Measurements from ENCODE around the gene SPECC1. TPM values are rescaled to one million over a fixed set of nuclear protein-coding genes. Genes with fewer than 3 reads are reported as not detected.
"Not testable (repeated sequence)": the region's sequence is repeated elsewhere in the genome, so short reads cannot be mapped to it uniquely, and the experiment has no call there.

Gene SPECC1
- total RNA-seq, 1 donor from 2014 or later = 65.7 TPM

DNA sequence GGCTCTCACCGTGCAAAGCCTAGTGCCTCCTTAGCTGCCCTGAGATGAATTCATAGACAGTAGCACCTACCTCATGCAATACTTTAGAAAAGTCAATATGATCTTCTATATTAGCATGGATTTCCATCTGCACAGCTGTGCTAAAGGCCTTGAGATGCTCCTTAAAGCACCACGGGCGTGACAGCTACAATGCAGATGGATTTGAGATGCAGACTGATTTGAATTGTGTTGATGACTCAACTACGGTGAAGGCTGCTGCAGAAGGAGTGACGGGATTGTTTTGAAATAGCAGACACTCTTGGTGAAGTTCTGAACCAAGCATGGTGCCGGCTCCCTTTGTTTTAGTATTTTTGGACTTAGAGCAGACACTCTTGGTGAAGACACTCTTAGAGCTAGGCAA, 88.2 kb downstream of the SPECC1 start:
- Mint-ChIP-seq H3K9me3 (ENCODE audit: unreplicated experiment) (no peaks in the 10 kb centered on the region), H3K36me3 (ENCODE audit: low read depth, unreplicated experiment) (no peaks in the 10 kb centered on the region), H3K4me1 (ENCODE audit: unreplicated experiment) (no peaks in the 10 kb centered on the region), H3K4me3 (ENCODE audit: unreplicated experiment) (no peak overlapping the region), H3K27ac (ENCODE audit: unreplicated experiment) (no peak overlapping the region), H3K27me3 (ENCODE audit: unreplicated experiment) (peaks cover 3% of the 10 kb centered on the region)
- no peak for DNase-seq (ENCODE audit: low spot score)
- TF ChIP-seq, protein P1, sequence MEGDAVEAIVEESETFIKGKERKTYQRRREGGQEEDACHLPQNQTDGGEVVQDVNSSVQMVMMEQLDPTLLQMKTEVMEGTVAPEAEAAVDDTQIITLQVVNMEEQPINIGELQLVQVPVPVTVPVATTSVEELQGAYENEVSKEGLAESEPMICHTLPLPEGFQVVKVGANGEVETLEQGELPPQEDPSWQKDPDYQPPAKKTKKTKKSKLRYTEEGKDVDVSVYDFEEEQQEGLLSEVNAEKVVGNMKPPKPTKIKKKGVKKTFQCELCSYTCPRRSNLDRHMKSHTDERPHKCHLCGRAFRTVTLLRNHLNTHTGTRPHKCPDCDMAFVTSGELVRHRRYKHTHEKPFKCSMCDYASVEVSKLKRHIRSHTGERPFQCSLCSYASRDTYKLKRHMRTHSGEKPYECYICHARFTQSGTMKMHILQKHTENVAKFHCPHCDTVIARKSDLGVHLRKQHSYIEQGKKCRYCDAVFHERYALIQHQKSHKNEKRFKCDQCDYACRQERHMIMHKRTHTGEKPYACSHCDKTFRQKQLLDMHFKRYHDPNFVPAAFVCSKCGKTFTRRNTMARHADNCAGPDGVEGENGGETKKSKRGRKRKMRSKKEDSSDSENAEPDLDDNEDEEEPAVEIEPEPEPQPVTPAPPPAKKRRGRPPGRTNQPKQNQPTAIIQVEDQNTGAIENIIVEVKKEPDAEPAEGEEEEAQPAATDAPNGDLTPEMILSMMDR (IDR thresholded peaks at IDR 0.05; ENCODE audit: unreplicated experiment) = no peak

- TF ChIP-seq, protein P1 (IDR thresholded peaks at IDR 0.05; ENCODE audit: unreplicated experiment) = no peak
- no peak for DNase-seq (ENCODE audit: low spot score)
These were observed 89.2 kb downstream of the SPECC1 start for GRCh38 chr17:20098314-20098713.

DNA sequence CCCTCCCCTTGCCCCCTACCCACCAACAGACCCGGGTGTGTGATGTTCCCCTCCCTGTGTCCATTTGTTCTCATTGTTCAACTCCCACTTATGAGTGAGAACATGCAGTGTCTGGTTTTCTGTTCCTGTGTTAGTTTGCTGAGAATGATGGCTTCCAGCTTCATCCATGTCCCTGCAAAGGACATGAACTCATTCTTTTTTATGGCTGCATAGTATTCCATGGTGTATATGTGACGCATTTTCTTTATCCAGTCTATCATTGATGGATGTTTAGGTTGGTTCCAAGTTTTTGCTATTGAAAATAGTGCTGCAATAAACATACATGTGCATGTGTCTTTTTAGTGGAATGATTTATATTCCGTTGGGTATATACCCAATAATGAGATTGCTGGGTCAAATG, 91.6 kb downstream of the SPECC1 start:
- not testable (repeated sequence) for H3K27me3 Mint-ChIP-seq (ENCODE audit: unreplicated experiment); H3K4me3 Mint-ChIP-seq (ENCODE audit: unreplicated experiment); H3K9me3 Mint-ChIP-seq (ENCODE audit: unreplicated experiment); H3K27ac Mint-ChIP-seq (ENCODE audit: unreplicated experiment); H3K4me1 Mint-ChIP-seq (ENCODE audit: unreplicated experiment); H3K36me3 Mint-ChIP-seq (ENCODE audit: low read depth, unreplicated experiment); DNase-seq (ENCODE audit: low spot score)

More at GRCh38 chr17:20098314-20098713, 89.2 kb downstream of the SPECC1 start:
- H3K4me3 Mint-ChIP-seq (ENCODE audit: unreplicated experiment) = no peak overlapping the region
- H3K9me3 Mint-ChIP-seq (ENCODE audit: unreplicated experiment) = no peaks in the 10 kb centered on the region
- peaks cover 2% of the 10 kb centered on the region for H3K27me3 Mint-ChIP-seq (ENCODE audit: unreplicated experiment)
- H3K36me3 Mint-ChIP-seq (ENCODE audit: low read depth, unreplicated experiment) = no peaks in the 10 kb centered on the region
- H3K27ac Mint-ChIP-seq (ENCODE audit: unreplicated experiment) = no peak overlapping the region
- no peaks in the 10 kb centered on the region for H3K4me1 Mint-ChIP-seq (ENCODE audit: unreplicated experiment)

DNA sequence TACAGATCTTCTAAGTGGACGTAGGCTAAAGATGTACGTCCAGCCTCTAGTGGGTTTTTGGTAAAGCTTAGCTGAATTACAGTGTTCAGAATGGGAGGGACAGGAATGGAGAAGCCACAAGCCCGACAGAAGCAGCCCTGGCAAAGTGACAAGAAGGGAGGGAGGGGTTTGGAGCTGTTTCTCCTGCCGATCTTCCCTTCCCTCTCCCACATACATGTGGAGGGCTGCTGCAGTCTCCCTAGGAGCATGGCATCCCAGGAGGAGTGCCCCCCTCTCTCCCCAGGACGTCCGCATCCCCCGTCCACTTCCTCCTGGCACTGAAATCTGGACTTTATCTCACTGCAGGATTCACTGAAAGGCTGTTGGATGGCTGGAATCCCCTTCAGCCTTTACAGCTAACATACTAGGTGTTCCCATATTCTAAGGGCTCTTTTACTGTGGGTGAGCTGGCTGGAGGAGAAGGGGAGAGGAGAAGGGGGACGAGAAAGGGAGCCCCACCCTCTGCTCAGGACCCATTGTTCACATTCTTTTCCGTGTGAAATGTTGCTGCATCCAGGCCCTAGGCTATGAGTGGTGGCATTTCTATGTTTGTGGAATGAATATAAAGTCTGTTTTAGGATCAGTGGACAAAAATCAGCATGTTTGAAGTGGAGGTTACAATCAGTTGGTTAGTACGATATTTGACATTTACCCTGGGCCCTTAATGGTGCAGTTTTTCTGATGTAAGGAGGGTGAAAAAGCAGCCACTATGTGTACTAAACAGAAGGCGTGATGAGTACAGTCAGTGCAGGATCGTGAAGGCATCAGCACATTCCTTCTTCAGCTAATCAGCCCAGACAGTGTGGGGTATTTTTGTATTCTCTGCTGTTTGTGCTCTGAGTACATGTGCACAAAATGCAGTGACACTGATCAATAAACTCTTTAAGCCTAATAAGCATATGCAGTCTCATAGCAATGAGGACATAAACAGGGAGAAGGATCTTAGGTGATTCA, 94.6 kb downstream of the SPECC1 start:
- Mint-ChIP-seq H3K9me3 (ENCODE audit: unreplicated experiment) (no peaks in the 10 kb centered on the region), H3K36me3 (ENCODE audit: low read depth, unreplicated experiment) (no peaks in the 10 kb centered on the region), H3K4me3 (ENCODE audit: unreplicated experiment) (no peak overlapping the region), H3K4me1 (ENCODE audit: unreplicated experiment) (no peaks in the 10 kb centered on the region), H3K27ac (ENCODE audit: unreplicated experiment) (no peak overlapping the region), H3K27me3 (ENCODE audit: unreplicated experiment) (peaks cover 3% of the 10 kb centered on the region)
- DNase-seq (ENCODE audit: low spot score) = no peak
- TF ChIP-seq, protein P1 (IDR thresholded peaks at IDR 0.05; ENCODE audit: unreplicated experiment) = no peak

DNA sequence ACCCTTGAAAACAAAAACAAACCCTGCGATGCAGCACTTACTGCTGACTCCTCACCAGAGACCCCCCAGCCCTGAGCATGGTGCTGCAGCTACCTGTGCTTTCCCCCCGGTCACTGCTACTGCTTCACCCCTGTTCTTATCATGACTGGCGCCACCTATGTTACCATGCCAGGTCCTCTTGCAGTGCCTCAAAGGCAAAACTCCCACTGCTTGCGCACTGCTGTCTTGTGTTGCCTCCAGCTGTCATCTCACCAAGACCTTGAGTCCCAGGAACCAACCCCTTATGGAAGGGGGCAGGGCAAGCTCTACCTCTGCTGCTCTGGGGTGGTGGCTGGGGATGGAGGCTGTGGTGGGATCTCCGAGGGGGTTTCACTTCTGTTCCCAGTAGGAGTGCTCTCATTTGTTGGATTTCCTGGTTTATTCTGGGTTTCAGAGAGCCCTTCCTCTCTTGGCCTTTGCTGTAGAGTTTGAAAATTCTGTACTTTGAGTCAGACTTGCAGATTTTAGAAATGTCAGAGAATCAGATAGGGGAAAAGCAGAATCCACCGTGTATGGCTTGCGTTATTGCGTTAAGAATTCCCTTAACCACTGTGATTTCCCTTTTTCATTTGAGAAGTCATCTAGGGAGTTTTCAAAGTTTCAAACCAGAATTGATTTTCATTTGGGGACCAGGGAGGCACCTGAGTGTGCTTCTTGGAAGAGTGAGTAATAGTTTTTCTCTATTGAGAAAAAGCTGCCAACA, 96.6 kb downstream of the SPECC1 start:
- Mint-ChIP-seq H3K36me3 (ENCODE audit: low read depth, unreplicated experiment) (no peaks in the 10 kb centered on the region), H3K4me3 (ENCODE audit: unreplicated experiment) (no peak overlapping the region), H3K27ac (ENCODE audit: unreplicated experiment) (no peak overlapping the region), H3K27me3 (ENCODE audit: unreplicated experiment) (peaks cover 3% of the 10 kb centered on the region), H3K9me3 (ENCODE audit: unreplicated experiment) (no peaks in the 10 kb centered on the region), H3K4me1 (ENCODE audit: unreplicated experiment) (no peaks in the 10 kb centered on the region)
- DNase-seq (ENCODE audit: low spot score) = no peak
- TF ChIP-seq, protein P1 (IDR thresholded peaks at IDR 0.05; ENCODE audit: unreplicated experiment) = no peak

DNA sequence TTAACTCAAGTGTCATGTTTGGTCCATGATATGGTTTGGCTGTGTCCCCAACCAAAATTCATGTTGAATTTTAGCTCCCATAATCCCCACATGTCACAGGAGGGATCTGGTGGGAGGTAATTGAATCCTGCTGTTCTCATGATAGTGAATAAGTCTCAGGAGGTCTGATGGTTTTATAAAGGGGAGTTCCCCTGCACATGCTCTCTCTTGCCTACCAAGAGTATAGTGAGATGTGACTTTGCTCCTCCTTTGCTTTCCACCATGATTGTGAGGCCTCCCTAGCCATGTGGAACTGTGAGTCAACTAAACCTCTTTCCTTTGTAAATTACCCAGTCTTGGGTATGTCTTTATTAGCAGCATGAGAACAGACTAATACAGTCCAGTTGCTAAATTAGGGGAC, 97.3 kb downstream of the SPECC1 start:
- not testable (repeated sequence) for H3K27ac Mint-ChIP-seq (ENCODE audit: unreplicated experiment); H3K9me3 Mint-ChIP-seq (ENCODE audit: unreplicated experiment); H3K36me3 Mint-ChIP-seq (ENCODE audit: low read depth, unreplicated experiment); H3K4me3 Mint-ChIP-seq (ENCODE audit: unreplicated experiment); DNase-seq (ENCODE audit: low spot score); H3K27me3 Mint-ChIP-seq (ENCODE audit: unreplicated experiment); H3K4me1 Mint-ChIP-seq (ENCODE audit: unreplicated experiment)

Data from endothelial cell (in vitro differentiated cells).